ENCODE results near the gene NT5M. TPM values are rescaled to one million over a fixed set of nuclear protein-coding genes. Genes with fewer than 3 reads are reported as not detected.

NT5M gene
- total RNA-seq, 1 experiment from 2014 or later: 4.5 TPM

DNA sequence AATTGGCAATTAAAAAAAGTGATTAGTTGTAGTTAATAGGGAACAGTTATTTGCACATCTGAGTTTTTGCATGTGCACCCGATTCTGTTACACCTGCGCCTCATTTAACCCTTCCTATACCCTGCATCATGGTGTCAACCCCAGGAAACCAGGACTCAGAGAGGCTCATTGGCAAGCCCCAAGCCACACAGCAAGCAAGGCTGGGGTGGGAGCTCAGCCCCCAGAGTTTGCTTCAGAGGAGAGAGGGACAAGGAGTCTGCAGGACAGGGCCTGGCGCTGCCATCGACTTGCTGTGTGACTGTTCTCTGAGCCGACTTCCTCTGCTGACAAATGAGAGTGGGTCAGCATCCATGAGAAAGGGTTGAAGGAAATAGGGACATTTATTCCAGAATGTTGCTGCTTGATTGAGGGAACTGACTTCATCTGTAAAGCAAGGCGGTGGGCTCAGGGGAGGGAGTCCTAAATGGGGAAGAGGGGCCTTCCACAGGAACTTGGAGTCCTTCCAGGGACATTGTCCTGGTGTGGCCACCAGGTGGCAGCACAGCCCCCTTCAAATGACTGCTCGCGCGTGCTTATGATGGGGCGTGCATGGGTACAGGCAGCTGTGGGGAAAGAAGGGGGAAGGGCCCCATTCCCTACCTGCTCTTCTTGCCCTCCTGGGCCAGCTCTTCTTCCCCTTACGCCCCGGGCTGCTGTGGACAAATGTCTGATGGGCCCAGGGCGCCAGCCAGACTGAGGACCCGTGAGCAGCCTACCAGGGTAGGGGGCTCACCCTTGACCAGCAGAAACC is 51.6 kb downstream of the NT5M start:
- DNase-seq (ENCODE audit: low read depth): peak; percentile 57

DNA sequence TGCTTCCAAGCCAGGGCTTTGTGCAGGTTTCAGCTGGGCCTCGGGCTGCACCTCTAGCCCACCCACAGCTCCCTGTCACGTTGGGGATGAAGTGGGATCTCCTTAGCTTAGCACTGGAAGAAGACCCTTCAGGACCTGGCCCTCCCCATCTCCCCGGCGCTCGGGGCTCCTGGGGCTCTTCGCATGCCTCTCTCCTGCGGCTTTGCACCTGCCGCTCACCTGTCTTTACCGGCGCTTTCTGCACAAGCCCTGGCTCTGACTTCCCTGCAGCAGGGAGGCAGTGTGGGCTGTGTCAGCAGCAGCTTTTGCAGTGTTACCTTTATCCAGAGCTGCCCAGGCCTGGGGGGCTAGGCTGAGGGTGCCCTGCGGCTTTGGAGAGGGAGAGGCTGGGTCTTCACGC is 52.3 kb downstream of the NT5M start:
- DNase-seq (ENCODE audit: low read depth): no peak

GRCh38 chr17:17356149-17356930 is 53.2 kb downstream of the NT5M start:
- DNase-seq (ENCODE audit: low read depth): peak; percentile 75

DNA sequence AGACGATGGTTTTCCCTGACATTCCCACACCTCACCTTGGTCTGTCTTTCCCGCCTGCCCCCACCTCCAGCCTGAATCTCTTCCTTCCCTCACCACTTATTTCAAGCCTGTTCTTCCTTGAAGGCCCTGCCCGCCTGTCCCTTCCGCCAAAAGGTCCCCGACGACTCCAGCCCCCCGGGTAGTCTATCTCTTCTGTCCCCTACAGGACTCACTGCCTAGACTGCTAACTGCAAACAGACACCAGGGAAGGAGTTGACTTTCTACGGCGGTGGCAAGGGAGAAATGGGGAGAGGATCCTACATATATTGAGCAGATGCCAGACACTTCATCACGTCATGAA is 53.7 kb downstream of the NT5M start:
- no peak for DNase-seq (ENCODE audit: low read depth)

GRCh38 chr17:17358060-17358751 is 55.0 kb downstream of the NT5M start:
- no peak for DNase-seq (ENCODE audit: low read depth)

DNA sequence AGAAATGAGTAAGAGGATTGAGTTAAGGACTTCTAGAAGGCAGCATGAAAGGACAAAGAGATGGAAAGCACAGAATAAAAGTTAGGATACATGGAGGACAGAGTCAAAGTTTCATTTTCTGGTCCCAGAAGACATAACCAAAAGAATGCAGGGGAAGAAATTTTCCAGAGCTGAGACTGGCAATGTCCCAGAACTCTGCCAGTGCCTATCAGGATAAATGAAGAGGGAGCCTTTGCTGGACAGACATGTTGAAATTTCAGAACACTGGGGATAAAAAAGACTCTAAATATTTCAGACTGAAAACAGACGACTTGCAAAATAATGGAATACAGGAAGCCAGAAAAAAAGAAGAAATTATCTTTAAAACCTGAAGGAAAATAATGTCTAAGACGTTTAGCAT is 55.7 kb downstream of the NT5M start:
- no peak for DNase-seq (ENCODE audit: low read depth)

- no peak for DNase-seq (ENCODE audit: low read depth)
Measured at GRCh38 chr17:17359271-17359670, 56.1 kb downstream of the NT5M start.

DNA sequence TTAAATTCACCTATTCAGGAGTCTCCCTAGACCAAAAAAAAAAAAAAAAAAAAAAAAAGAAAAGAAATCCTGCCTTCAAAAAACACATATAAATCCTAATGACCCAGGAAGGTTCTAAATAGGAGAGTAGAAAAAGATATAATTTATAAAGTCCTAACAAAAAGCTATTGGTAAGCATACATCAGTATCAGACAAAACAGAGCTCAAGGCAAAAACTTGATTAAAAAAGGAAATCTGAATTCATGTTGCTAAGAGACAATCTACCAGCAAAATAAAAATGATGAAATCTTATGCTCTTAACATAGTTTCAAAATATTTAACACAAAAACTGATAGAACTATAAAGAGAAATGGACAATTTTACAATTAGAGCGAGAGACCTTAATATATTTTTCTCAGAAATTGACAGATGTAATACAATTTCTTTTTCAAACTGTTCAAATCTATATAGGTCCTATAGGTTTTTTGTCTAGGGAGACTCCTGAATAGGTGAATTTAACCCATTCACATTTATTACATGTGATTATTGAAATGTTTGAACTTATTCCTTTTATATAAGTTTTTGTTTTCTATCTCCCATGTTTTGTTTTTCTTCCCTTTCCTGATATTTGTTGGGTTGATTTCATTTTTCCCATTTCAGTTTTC is 57.0 kb downstream of the NT5M start:
- no peak for DNase-seq (ENCODE audit: low read depth)

GRCh38 chr17:17361543-17361866 is 58.3 kb downstream of the NT5M start:
- DNase-seq (ENCODE audit: low read depth): no peak

GRCh38 chr17:17361867-17362539 is 58.8 kb downstream of the NT5M start:
- no peak for DNase-seq (ENCODE audit: low read depth)

DNA sequence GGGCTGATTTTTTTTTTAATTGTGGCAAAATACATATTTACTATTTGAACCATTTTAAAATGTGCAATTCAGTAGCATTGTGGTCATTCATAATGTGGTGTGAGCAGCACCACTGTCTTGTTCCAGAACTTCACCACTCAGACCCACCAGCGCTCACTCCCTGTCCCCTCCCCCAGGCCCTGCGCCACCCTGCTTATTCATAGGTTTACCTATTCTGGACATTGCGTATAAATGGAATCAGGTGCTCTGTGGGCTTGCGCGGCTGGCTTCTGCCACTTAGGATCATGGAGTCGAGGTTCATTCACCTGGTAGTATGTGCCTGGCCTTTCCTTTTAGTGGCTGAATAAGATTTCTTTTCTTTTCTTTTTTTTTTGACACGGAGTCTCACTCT is 59.4 kb downstream of the NT5M start:
- DNase-seq (ENCODE audit: low read depth): no peak

GRCh38 chr17:17363638-17364337 is 60.6 kb downstream of the NT5M start:
- no peak for DNase-seq (ENCODE audit: low read depth)

GRCh38 chr17:17364338-17364667 is 61.1 kb downstream of the NT5M start:
- no peak for DNase-seq (ENCODE audit: low read depth)

- DNase-seq (ENCODE audit: low read depth): no peak
Measured at GRCh38 chr17:17365476-17366110, 62.4 kb downstream of the NT5M start.

DNA sequence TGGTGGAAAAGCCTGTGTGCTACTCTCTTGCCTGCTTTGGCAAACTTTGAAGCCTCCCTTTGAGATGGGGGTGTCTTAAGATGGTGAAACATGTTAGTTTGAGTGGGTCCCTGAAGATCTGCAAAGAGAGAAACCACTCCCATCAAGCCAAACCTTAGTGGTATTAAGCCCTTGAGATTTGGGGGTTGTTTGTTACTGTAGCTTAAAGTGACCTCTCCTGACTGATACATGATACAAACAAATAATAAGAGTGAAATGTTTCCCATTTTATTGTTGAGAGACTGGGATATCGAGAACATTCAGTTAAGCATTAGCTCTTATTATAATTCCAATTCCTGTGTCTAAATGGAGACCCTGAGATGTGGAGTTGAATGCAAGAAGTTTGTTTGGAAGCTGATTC is 63.1 kb downstream of the NT5M start:
- no peak for DNase-seq (ENCODE audit: low read depth)

GRCh38 chr17:17366941-17367875 is 64.0 kb downstream of the NT5M start:
- DNase-seq (ENCODE audit: low read depth): no peak

GRCh38 chr17:17367931-17368330 is 64.8 kb downstream of the NT5M start:
- no peak for DNase-seq (ENCODE audit: low read depth)

- DNase-seq (ENCODE audit: low read depth): no peak
Measured at GRCh38 chr17:17370711-17371110, 67.5 kb downstream of the NT5M start.

DNA sequence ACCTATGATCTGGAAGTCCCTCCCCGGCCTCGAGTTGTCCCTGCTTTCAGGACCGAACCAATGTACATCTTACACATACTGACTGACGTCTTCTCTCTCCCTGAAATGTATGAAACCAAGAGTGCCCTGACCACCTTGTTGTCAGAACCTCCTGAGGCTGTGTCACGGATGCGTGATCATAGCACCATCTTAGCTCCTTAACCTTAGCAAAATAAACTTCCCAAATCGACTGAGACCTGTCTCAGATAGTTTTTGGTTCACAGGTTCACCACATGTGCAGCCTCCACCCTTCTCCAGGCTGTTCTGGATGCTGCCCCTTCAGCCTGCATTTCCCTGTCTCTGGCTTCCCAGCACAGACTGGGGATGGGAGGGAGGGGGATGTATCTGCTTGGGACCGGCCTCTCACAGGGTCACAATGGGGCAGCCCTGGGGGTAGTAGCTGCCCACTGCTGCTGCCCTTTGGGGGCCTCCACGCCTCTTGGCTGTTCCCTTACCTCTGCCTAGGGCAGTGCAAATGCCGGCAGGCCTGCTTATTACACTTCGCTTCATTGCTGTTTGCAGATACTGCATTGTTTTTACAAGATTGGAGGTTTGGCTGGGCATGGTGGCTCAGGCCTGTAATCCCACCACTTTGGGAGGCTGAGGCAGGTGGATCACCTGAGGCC is 69.8 kb downstream of the NT5M start:
- no peak for DNase-seq (ENCODE audit: low read depth)

All from LHCN-M2 (cell line).